ENCODE results near the gene COMMD10. TPM values are rescaled to one million over a fixed set of nuclear protein-coding genes. Genes with fewer than 3 reads are reported as not detected.

COMMD10 gene
- total and polyA plus RNA-seq, 4 experiments from 2014 or later = 31.4 to 54.3 (median 35.2) TPM

DNA sequence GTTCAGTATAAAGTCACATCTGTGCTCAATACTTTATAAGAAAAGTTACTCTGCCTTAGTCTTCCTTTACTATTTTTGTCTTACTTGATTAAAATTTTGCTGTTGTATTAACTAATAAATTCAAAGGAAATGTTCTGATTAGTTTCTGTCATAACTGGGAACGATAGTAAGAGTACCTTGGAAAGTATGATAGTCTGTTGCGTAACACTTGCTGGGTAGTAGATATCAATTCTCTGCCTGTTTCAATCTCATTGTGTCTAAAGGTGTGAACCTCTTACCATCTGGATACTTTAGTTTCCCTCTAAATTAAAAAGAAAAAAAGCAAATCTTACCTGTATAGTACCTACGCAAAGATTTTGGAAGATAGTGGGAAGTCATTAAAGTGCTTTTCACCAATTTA, 48.5 kb downstream of the COMMD10 start:
- H3K36me3 Mint-ChIP-seq = peaks cover 4 to 6% of the 10 kb centered on the region in 2 donors
- Histone ChIP-seq H3K4me3 (ENCODE audit: low read length in 2 of 2) (no peak overlapping the region), H3K27me3 (ENCODE audit: insufficient read depth, low read length) (no peaks in the 10 kb centered on the region), H3K27ac (ENCODE audit: low read depth, low read length) (no peak overlapping the region), H3K9me3 (ENCODE audit: control insufficient read depth in 1 of 2, low read length in 2 of 2) (no peaks in the 10 kb centered on the region), H3K4me1 (ENCODE audit: insufficient read depth, low read length) (peaks cover 15% of the 10 kb centered on the region), H3K36me3 (ENCODE audit: insufficient read depth, low read length) (no peaks in the 10 kb centered on the region)
- H3K4me3 Mint-ChIP-seq = no peak overlapping the region
- H3K27ac Mint-ChIP-seq = peak overlapping the region in 4 of 7 donors; percentile 5 to 63 (median 43)
- H3K4me1 Mint-ChIP-seq = peaks cover 15 to 36% (median 20%) of the 10 kb centered on the region in 4 donors
- H3K9me3 Mint-ChIP-seq = no peaks in the 10 kb centered on the region
- no peaks in the 10 kb centered on the region for H3K27me3 Mint-ChIP-seq
- DNase-seq = no peak
- intact Hi-C loops (cut with micrococcal nuclease) = no loop called here
- ChIA-PET CTCF (ENCODE audit: partially characterized antibody) (interaction anchor here (1.4 kb wide), 1 partner anchor 814 kb away, joined by 3 read pairs; no protein-coding TSS in a partner anchor), POLR2A (ENCODE audit: partially characterized antibody) (no interaction called here)

DNA sequence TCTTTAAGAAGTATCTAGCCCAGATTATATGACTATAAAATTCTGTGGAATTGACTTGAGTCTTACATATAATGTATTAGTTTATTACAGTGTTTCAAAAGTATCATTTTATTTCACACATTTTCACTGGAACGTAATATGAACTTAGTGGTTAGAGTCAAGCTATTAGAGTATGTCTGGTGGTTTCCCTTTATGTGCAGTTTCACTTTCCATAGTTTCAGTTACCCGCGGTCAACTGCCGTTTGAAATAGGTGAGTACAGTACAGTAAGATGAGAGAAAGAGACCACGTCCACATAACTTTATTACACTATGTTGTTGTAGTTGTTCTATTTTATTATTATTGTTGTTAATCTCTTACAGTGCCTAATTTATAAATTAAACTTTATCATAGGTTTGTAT, 50.5 kb downstream of the COMMD10 start:
- intact Hi-C loops (cut with micrococcal nuclease) = no loop called here
- H3K27me3 ChIP-seq (ENCODE audit: insufficient read depth, low read length) = no peaks in the 10 kb centered on the region
- peak; percentile 8 to 38 (median 25) for DNase-seq
- H3K4me3 Mint-ChIP-seq = peak overlapping the region in 7 of 8 donors; percentile 4 to 72 (median 58)
- peaks cover 15 to 36% (median 18%) of the 10 kb centered on the region in 4 donors for H3K4me1 Mint-ChIP-seq
- no peak overlapping the region for H3K4me3 ChIP-seq (ENCODE audit: low read length in 2 of 2)
- H3K27ac ChIP-seq (ENCODE audit: low read depth, low read length) = no peak overlapping the region
- H3K9me3 Mint-ChIP-seq = no peaks in the 10 kb centered on the region
- H3K9me3 ChIP-seq (ENCODE audit: control insufficient read depth in 1 of 2, low read length in 2 of 2) = no peaks in the 10 kb centered on the region
- CTCF ChIA-PET (ENCODE audit: partially characterized antibody) = interaction anchor here (3.4 kb wide), 1 partner anchor 812 kb away, joined by 14 read pairs; no protein-coding TSS in a partner anchor
- no peaks in the 10 kb centered on the region for H3K27me3 Mint-ChIP-seq
- POLR2A ChIA-PET (ENCODE audit: partially characterized antibody) = interaction anchor here (0.6 kb wide), 1 partner anchor 63 kb away, joined by 3 read pairs; no protein-coding TSS in a partner anchor
- H3K27ac Mint-ChIP-seq = peak overlapping the region; percentile 32 to 90 (median 79)
- H3K36me3 ChIP-seq (ENCODE audit: insufficient read depth, low read length) = no peaks in the 10 kb centered on the region
- H3K4me1 ChIP-seq (ENCODE audit: insufficient read depth, low read length) = peaks cover 15% of the 10 kb centered on the region
- H3K36me3 Mint-ChIP-seq = peaks cover 4 to 9% of the 10 kb centered on the region in 2 donors

DNA sequence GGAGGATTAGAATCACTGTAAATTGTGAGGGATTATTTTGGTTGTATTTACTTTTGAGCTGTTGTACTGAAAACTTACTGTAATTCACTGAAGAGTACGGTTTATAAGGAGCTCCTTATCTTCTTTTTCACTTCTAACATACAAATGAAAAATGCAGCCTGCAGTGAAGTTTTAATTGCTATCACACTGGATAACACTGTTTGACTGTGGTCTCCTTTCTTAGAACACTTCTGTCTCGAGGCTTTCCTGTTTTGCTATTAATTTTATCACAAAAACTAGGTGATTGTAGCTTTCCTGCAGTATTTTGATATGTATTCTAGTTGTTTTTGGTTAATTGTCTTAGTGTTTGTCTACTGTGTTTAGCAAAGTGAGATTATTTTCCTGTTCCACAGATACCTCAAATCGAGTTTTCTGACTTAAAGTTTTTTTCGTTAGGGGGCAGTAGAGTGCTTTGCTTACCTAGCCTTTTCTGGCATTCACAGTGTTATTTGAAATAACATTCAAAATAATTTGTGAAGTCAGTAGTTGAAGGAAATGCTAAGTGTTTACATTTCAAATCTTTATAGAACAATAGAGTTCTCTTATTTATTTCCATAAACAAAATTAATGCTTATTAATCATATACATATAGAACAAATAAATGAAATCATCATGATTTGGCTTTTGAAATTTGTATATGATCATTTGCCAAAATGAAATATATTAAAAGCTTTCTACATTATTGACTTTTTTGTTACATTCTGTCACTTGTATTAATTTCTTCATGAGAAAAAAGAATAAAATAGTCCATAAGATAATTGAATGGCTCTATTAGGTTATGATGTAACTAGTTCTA, 52.9 kb downstream of the COMMD10 start:
- DNase-seq = peak in 4 of 5 donors; percentile 38 to 50 (median 44)
- no peaks in the 10 kb centered on the region for H3K9me3 ChIP-seq (ENCODE audit: control insufficient read depth in 1 of 2, low read length in 2 of 2)
- Mint-ChIP-seq H3K27ac (peak overlapping the region in 6 of 7 donors; percentile 3 to 86 (median 68)), H3K9me3 (no peaks in the 10 kb centered on the region), H3K4me3 (no peak overlapping the region), H3K27me3 (no peaks in the 10 kb centered on the region), H3K36me3 (peaks cover 8 to 9% of the 10 kb centered on the region in 2 donors), H3K4me1 (peaks cover 15 to 29% (median 18%) of the 10 kb centered on the region in 4 donors)
- ChIA-PET POLR2A (ENCODE audit: partially characterized antibody) (no interaction called here), CTCF (ENCODE audit: partially characterized antibody) (interaction anchor here (1.7 to 3.4 kb wide), 4 partner anchors 9 to 810 kb away, joined by 4 to 14 read pairs (median 6); no protein-coding TSS in a partner anchor)
- no peaks in the 10 kb centered on the region for H3K36me3 ChIP-seq (ENCODE audit: insufficient read depth, low read length)
- no peak overlapping the region for H3K4me3 ChIP-seq (ENCODE audit: low read length in 2 of 2)
- peaks cover 15% of the 10 kb centered on the region for H3K4me1 ChIP-seq (ENCODE audit: insufficient read depth, low read length)
- H3K27ac ChIP-seq (ENCODE audit: low read depth, low read length) = no peak overlapping the region
- intact Hi-C loops (cut with micrococcal nuclease) = no loop called here
- H3K27me3 ChIP-seq (ENCODE audit: insufficient read depth, low read length) = no peaks in the 10 kb centered on the region

DNA sequence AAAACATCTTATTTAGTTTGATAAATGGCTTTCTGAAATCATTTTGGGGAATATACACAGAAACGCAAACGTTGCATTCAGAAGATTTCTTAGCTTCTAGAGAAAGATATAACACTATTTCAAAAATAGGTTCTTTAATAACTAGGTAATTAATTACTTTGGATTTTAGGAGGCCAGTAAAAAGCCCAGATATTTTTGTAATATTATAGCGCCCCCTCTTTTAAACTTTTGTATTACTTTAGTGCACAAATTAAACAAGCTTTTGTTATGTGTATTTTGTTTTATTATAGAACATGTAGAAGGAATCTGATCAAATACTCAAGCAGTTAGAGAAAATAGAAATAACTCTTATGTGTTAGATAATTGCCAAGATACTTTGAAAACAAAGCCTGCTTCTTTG, 57.7 kb downstream of the COMMD10 start:
- DNase-seq = no peak
- H3K4me1 Mint-ChIP-seq = peaks cover 4 to 5% (median 4%) of the 10 kb centered on the region in 4 donors
- no peak overlapping the region for H3K27ac ChIP-seq (ENCODE audit: low read depth, low read length)
- no peaks in the 10 kb centered on the region for H3K27me3 Mint-ChIP-seq
- no peaks in the 10 kb centered on the region for H3K9me3 ChIP-seq (ENCODE audit: control insufficient read depth in 1 of 2, low read length in 2 of 2)
- intact Hi-C loops (cut with micrococcal nuclease) = no loop called here
- H3K36me3 Mint-ChIP-seq = peaks cover 10 to 19% of the 10 kb centered on the region in 2 donors
- no peak overlapping the region for H3K27ac Mint-ChIP-seq
- no peaks in the 10 kb centered on the region for H3K27me3 ChIP-seq (ENCODE audit: insufficient read depth, low read length)
- H3K36me3 ChIP-seq (ENCODE audit: insufficient read depth, low read length) = no peaks in the 10 kb centered on the region
- H3K4me3 Mint-ChIP-seq = no peak overlapping the region
- no peaks in the 10 kb centered on the region for H3K9me3 Mint-ChIP-seq
- ChIA-PET POLR2A (ENCODE audit: partially characterized antibody) (no interaction called here), CTCF (ENCODE audit: partially characterized antibody) (no interaction called here)
- no peak overlapping the region for H3K4me3 ChIP-seq (ENCODE audit: low read length in 2 of 2)
- peaks cover 19% of the 10 kb centered on the region for H3K4me1 ChIP-seq (ENCODE audit: insufficient read depth, low read length)

DNA sequence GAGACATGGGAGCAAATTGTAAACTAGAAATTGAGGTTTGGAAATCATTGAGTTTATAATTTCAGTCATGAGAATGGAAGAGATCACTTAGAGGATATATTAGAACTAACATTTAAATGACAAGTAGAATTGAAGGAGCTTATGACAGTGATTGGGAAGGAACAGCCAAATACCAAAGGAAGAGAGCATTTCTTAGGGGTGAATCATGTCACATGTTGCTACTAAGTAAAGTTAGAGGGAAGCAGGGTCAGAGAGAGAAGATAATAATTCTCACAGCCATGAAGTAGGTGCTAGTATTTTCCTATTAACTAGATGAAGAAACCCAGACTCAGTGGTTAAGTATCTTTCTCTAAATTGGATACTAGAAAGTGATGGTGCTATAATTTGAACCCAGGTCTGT, 59.3 kb downstream of the COMMD10 start:
- no peak for DNase-seq
- Histone ChIP-seq H3K36me3 (ENCODE audit: insufficient read depth, low read length) (no peaks in the 10 kb centered on the region), H3K4me1 (ENCODE audit: insufficient read depth, low read length) (peaks cover 19% of the 10 kb centered on the region), H3K27me3 (ENCODE audit: insufficient read depth, low read length) (no peaks in the 10 kb centered on the region), H3K27ac (ENCODE audit: low read depth, low read length) (no peak overlapping the region), H3K4me3 (ENCODE audit: low read length in 2 of 2) (no peak overlapping the region), H3K9me3 (ENCODE audit: control insufficient read depth in 1 of 2, low read length in 2 of 2) (no peaks in the 10 kb centered on the region)
- POLR2A ChIA-PET (ENCODE audit: partially characterized antibody) = no interaction called here
- Mint-ChIP-seq H3K27me3 (no peaks in the 10 kb centered on the region), H3K4me3 (no peak overlapping the region), H3K9me3 (peaks cover 0 to 9% (median 0%) of the 10 kb centered on the region in 8 donors), H3K27ac (no peak overlapping the region), H3K36me3 (peaks cover 15 to 27% of the 10 kb centered on the region in 2 donors), H3K4me1 (peaks cover 0 to 2% (median under 1%) of the 10 kb centered on the region in 4 donors)
- intact Hi-C loops (cut with micrococcal nuclease) = no loop called here
- CTCF ChIA-PET (ENCODE audit: partially characterized antibody) = no interaction called here

DNA sequence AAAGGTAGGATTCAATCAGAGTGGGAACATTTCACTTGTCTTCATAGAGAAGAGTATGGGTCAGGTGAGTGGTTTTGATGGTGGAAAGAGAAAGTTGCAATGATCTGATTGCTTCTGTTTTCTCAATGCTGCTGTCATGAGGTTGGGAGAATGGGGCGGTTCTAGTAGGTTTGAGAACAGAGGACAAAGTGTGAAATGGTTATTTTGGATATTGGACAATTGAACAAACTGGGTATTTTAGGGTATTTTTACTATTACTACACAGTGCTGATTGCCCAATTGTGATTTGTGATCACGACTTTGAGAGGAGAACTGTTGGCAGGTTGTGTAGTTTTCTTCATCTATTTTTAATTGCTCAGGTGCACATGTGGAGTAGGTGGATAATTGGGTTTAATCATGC, 60.2 kb downstream of the COMMD10 start:
- no peak for DNase-seq
- Histone ChIP-seq H3K4me3 (ENCODE audit: low read length in 2 of 2) (no peak overlapping the region), H3K9me3 (ENCODE audit: control insufficient read depth in 1 of 2, low read length in 2 of 2) (no peaks in the 10 kb centered on the region), H3K27ac (ENCODE audit: low read depth, low read length) (no peak overlapping the region), H3K27me3 (ENCODE audit: insufficient read depth, low read length) (no peaks in the 10 kb centered on the region), H3K4me1 (ENCODE audit: insufficient read depth, low read length) (peaks cover 19% of the 10 kb centered on the region), H3K36me3 (ENCODE audit: insufficient read depth, low read length) (no peaks in the 10 kb centered on the region)
- no peak overlapping the region for H3K4me3 Mint-ChIP-seq
- no peak overlapping the region for H3K27ac Mint-ChIP-seq
- CTCF ChIA-PET (ENCODE audit: partially characterized antibody) = no interaction called here
- H3K36me3 Mint-ChIP-seq = peaks cover 12 to 27% of the 10 kb centered on the region in 2 donors
- intact Hi-C loops (cut with micrococcal nuclease) = no loop called here
- peaks cover 0 to 2% (median under 1%) of the 10 kb centered on the region in 4 donors for H3K4me1 Mint-ChIP-seq
- H3K9me3 Mint-ChIP-seq = peaks cover 0 to 9% (median 0%) of the 10 kb centered on the region in 8 donors
- POLR2A ChIA-PET (ENCODE audit: partially characterized antibody) = no interaction called here
- no peaks in the 10 kb centered on the region for H3K27me3 Mint-ChIP-seq

DNA sequence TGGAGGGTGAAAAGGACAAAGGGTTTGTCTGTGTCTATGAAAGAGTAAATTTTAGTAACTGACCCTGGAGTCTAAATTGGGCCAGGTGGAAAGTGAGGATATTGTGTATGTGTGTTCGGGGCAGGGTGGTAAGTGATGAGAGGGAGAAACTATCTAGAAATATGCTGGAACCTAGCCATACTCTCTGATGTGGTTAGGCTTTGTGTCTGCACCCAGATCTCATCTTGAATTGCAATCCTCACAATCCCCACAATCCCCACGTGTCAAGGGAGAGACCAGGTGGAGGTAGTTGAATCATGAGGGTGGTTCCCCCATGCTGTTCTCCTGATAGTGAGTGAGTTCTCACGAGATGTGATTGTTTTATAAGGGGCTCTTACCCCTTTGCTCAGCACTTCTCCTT, 60.6 kb downstream of the COMMD10 start:
- H3K36me3 Mint-ChIP-seq = peaks cover 12 to 27% of the 10 kb centered on the region in 2 donors
- Histone ChIP-seq H3K4me1 (ENCODE audit: insufficient read depth, low read length) (peaks cover 19% of the 10 kb centered on the region), H3K36me3 (ENCODE audit: insufficient read depth, low read length) (no peaks in the 10 kb centered on the region), H3K4me3 (ENCODE audit: low read length in 2 of 2) (no peak overlapping the region), H3K9me3 (ENCODE audit: control insufficient read depth in 1 of 2, low read length in 2 of 2) (no peaks in the 10 kb centered on the region), H3K27ac (ENCODE audit: low read depth, low read length) (no peak overlapping the region), H3K27me3 (ENCODE audit: insufficient read depth, low read length) (no peaks in the 10 kb centered on the region)
- no peak overlapping the region for H3K4me3 Mint-ChIP-seq
- ChIA-PET CTCF (ENCODE audit: partially characterized antibody) (interaction anchor here (2.4 kb wide), 1 partner anchor 8 kb away, joined by 7 read pairs; no protein-coding TSS in a partner anchor), POLR2A (ENCODE audit: partially characterized antibody) (no interaction called here)
- no peaks in the 10 kb centered on the region for H3K27me3 Mint-ChIP-seq
- H3K4me1 Mint-ChIP-seq = peaks cover 0 to 2% (median under 1%) of the 10 kb centered on the region in 4 donors
- intact Hi-C loops (cut with micrococcal nuclease) = no loop called here
- peaks cover 0 to 9% (median 0%) of the 10 kb centered on the region in 8 donors for H3K9me3 Mint-ChIP-seq
- DNase-seq = peak in 1 of 5 donors; percentile 37
- no peak overlapping the region for H3K27ac Mint-ChIP-seq

All from CD4-positive, alpha-beta memory T cell (primary cell).